ENCODE data around the gene MPPE1.
A peak's percentile ranks its signal among the peaks of the same experiment; 100 is the strongest.

Gene MPPE1

GRCh38 chr18:11908182-11909060 is at the start of gene MPPE1:
MPPE1 (minus strand) TSS chr18:11908317; CDS start chr18:11897264, 11,053 bp downstream.
- Histone ChIP-seq H3K27me3 (ENCODE audit: control insufficient read depth in 1 of 2, insufficient read depth in 2 of 2, low read length in 2 of 2) (no peaks in the 10 kb centered on the region), H3K4me3 (ENCODE audit: low read length in 2 of 2) (peak within 1 kb of the TSS; percentile 91 to 97), H3K4me1 (ENCODE audit: control insufficient read depth, insufficient read depth, low read length) (peaks cover 9% of the 10 kb centered on the region), H3K9ac (ENCODE audit: low read length in 2 of 2) (peak within 1 kb of the TSS; percentile 97 to 99), H3K27ac (ENCODE audit: low read length) (peak within 1 kb of the TSS; percentile 98), H3K9me3 (ENCODE audit: control insufficient read depth in 2 of 2, low read length in 2 of 2) (no peaks in the 10 kb centered on the region), H3K36me3 (ENCODE audit: control insufficient read depth in 2 of 2, insufficient read depth in 2 of 2, low read length in 2 of 2) (peaks cover 0 to 2% of the 10 kb centered on the region in 2 donors)

DNA sequence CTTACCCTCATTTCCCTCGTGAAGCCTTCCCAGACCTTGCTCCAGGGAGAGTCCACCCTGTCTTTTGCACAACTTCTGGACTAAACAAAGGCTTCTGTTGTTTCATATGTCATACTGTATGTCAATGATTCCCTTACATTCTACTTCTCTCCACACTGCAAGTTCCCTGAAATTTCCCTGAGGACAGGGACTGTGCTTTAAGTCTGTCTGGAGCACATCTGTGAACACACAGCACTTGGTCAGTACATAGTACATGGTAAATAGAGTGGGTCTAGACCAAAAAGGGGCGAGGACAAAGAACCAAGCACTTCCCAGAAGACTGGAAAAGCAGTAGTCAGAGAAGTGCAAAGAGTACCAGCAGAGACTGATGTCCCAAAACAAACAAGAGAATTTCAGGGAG is 49.5 kb upstream of the MPPE1 start:
- H3K27me3 ChIP-seq (ENCODE audit: control insufficient read depth in 1 of 2, insufficient read depth in 2 of 2, low read length in 2 of 2): no peaks in the 10 kb centered on the region
- H3K9ac ChIP-seq (ENCODE audit: low read length in 2 of 2): no peak overlapping the region
- no peaks in the 10 kb centered on the region for H3K9me3 ChIP-seq (ENCODE audit: control insufficient read depth in 2 of 2, low read length in 2 of 2)
- no peaks in the 10 kb centered on the region for H3K36me3 ChIP-seq (ENCODE audit: control insufficient read depth in 2 of 2, insufficient read depth in 2 of 2, low read length in 2 of 2)
- no peak overlapping the region for H3K27ac ChIP-seq (ENCODE audit: low read length)
- H3K4me1 ChIP-seq (ENCODE audit: control insufficient read depth, insufficient read depth, low read length): no peaks in the 10 kb centered on the region
- no peak overlapping the region for H3K4me3 ChIP-seq (ENCODE audit: low read length in 2 of 2)

DNA sequence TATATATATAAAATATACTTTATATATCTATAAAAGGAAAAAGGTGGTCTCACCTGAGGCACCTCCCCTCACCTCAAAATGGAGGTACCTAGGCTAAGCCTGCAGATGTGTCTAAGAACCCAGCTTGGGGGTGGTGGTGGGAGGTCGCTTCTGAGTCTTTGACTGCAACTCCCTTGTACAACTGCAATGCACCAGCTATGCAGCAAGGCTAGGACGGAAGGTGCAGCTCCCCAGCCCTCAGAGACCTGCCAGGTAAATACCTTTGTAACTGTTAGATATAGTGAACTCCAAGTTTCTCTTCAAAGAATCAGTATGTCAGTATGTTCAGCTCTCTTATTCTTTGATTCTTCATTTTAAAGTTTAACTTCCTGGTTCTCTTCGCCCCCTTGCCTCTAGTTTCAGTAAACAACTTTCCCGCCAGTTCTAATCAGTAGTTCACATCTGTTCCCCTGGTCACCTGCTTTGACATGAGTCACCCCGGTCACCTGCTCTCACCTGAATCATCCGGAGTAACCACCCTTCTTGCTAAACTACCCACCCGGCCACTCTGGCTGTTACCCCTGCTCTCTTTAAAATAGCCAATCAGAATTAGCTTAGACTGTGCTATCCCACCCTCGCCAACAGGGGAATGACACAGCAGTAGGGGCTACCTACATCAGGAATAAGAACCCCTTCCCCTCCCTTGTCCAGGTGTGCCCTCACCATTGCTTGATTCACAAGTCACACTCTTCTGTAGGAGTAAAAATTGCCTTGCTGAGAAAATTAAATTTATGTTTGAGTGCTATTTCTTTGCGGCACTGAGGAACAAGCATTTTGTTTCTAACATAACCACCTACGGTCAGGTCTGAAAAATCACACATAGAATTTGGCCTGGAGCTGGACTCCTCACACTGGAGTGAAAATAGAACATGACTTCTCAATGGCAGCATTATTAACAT is 48.5 kb upstream of the MPPE1 start:
- H3K4me3 ChIP-seq (ENCODE audit: low read length in 2 of 2): no peak overlapping the region
- H3K27me3 ChIP-seq (ENCODE audit: control insufficient read depth in 1 of 2, insufficient read depth in 2 of 2, low read length in 2 of 2): no peaks in the 10 kb centered on the region
- H3K9me3 ChIP-seq (ENCODE audit: control insufficient read depth in 2 of 2, low read length in 2 of 2): no peaks in the 10 kb centered on the region
- no peak overlapping the region for H3K9ac ChIP-seq (ENCODE audit: low read length in 2 of 2)
- H3K36me3 ChIP-seq (ENCODE audit: control insufficient read depth in 2 of 2, insufficient read depth in 2 of 2, low read length in 2 of 2): no peaks in the 10 kb centered on the region
- H3K4me1 ChIP-seq (ENCODE audit: control insufficient read depth, insufficient read depth, low read length): no peaks in the 10 kb centered on the region
- no peak overlapping the region for H3K27ac ChIP-seq (ENCODE audit: low read length)

- no peaks in the 10 kb centered on the region for H3K36me3 ChIP-seq (ENCODE audit: control insufficient read depth in 2 of 2, insufficient read depth in 2 of 2, low read length in 2 of 2)
- H3K27ac ChIP-seq (ENCODE audit: low read length): no peak overlapping the region
- no peaks in the 10 kb centered on the region for H3K9me3 ChIP-seq (ENCODE audit: control insufficient read depth in 2 of 2, low read length in 2 of 2)
- H3K9ac ChIP-seq (ENCODE audit: low read length in 2 of 2): no peak overlapping the region
- no peaks in the 10 kb centered on the region for H3K27me3 ChIP-seq (ENCODE audit: control insufficient read depth in 1 of 2, insufficient read depth in 2 of 2, low read length in 2 of 2)
- H3K4me3 ChIP-seq (ENCODE audit: low read length in 2 of 2): no peak overlapping the region
- no peaks in the 10 kb centered on the region for H3K4me1 ChIP-seq (ENCODE audit: control insufficient read depth, insufficient read depth, low read length)
These were observed 47.3 kb upstream of the MPPE1 start for GRCh38 chr18:11955239-11956029.

GRCh38 chr18:11953113-11953512 is 45.0 kb upstream of the MPPE1 start:
- no peaks in the 10 kb centered on the region for H3K36me3 ChIP-seq (ENCODE audit: control insufficient read depth in 2 of 2, insufficient read depth in 2 of 2, low read length in 2 of 2)
- H3K9ac ChIP-seq (ENCODE audit: low read length in 2 of 2): no peak overlapping the region
- peaks cover 4% of the 10 kb centered on the region for H3K4me1 ChIP-seq (ENCODE audit: control insufficient read depth, insufficient read depth, low read length)
- no peak overlapping the region for H3K27ac ChIP-seq (ENCODE audit: low read length)
- no peaks in the 10 kb centered on the region for H3K9me3 ChIP-seq (ENCODE audit: control insufficient read depth in 2 of 2, low read length in 2 of 2)
- H3K27me3 ChIP-seq (ENCODE audit: control insufficient read depth in 1 of 2, insufficient read depth in 2 of 2, low read length in 2 of 2): no peaks in the 10 kb centered on the region
- no peak overlapping the region for H3K4me3 ChIP-seq (ENCODE audit: low read length in 2 of 2)

- H3K4me1 ChIP-seq (ENCODE audit: control insufficient read depth, insufficient read depth, low read length): peaks cover 19% of the 10 kb centered on the region
- H3K27me3 ChIP-seq (ENCODE audit: control insufficient read depth in 1 of 2, insufficient read depth in 2 of 2, low read length in 2 of 2): no peaks in the 10 kb centered on the region
- no peaks in the 10 kb centered on the region for H3K36me3 ChIP-seq (ENCODE audit: control insufficient read depth in 2 of 2, insufficient read depth in 2 of 2, low read length in 2 of 2)
- no peaks in the 10 kb centered on the region for H3K9me3 ChIP-seq (ENCODE audit: control insufficient read depth in 2 of 2, low read length in 2 of 2)
- no peak overlapping the region for H3K27ac ChIP-seq (ENCODE audit: low read length)
- no peak overlapping the region for H3K4me3 ChIP-seq (ENCODE audit: low read length in 2 of 2)
- H3K9ac ChIP-seq (ENCODE audit: low read length in 2 of 2): no peak overlapping the region
These were observed 43.3 kb upstream of the MPPE1 start for GRCh38 chr18:11951390-11951851.

GRCh38 chr18:11950824-11951223 is 42.7 kb upstream of the MPPE1 start:
- Histone ChIP-seq H3K9ac (ENCODE audit: low read length in 2 of 2) (no peak overlapping the region), H3K4me3 (ENCODE audit: low read length in 2 of 2) (no peak overlapping the region), H3K4me1 (ENCODE audit: control insufficient read depth, insufficient read depth, low read length) (peaks cover 19% of the 10 kb centered on the region), H3K9me3 (ENCODE audit: control insufficient read depth in 2 of 2, low read length in 2 of 2) (no peaks in the 10 kb centered on the region), H3K27me3 (ENCODE audit: control insufficient read depth in 1 of 2, insufficient read depth in 2 of 2, low read length in 2 of 2) (no peaks in the 10 kb centered on the region), H3K27ac (ENCODE audit: low read length) (no peak overlapping the region), H3K36me3 (ENCODE audit: control insufficient read depth in 2 of 2, insufficient read depth in 2 of 2, low read length in 2 of 2) (no peaks in the 10 kb centered on the region)

DNA sequence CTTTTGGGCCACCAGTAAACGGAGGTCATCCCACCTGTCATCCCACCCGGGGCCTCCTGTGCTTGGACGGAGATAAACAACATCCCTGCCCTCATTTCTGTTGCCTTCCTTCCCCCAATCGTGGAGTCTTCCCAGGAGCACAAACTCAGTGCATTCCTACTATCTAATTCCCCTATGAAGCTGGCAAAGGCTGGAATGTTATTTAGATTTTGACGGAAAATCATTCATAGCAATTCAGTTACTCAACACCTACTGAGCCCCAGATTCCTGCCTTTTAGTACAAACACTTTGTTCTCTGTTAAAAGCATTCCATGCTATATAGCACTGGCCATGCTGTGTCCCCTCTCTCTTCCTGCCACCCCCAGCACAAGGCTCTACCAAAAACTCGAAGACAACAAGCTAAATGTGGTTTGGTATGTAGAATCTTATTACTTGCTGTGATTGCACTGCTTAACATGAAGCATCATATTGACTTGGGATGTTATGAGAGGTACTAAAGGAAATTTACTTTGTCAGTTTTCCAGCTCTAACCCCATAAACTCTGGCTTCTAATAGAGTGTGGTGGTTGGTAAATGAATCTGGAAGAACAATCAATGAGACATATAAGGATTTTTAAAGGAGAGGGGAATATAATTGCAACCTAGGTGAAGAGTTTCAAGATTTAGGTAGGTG is 40.9 kb upstream of the MPPE1 start:
- H3K27ac ChIP-seq (ENCODE audit: low read length): peak overlapping the region; percentile 62
- H3K9me3 ChIP-seq (ENCODE audit: control insufficient read depth in 2 of 2, low read length in 2 of 2): no peaks in the 10 kb centered on the region
- peaks cover 19% of the 10 kb centered on the region for H3K4me1 ChIP-seq (ENCODE audit: control insufficient read depth, insufficient read depth, low read length)
- no peaks in the 10 kb centered on the region for H3K27me3 ChIP-seq (ENCODE audit: control insufficient read depth in 1 of 2, insufficient read depth in 2 of 2, low read length in 2 of 2)
- peak overlapping the region in 1 of 2 donors; percentile 47 for H3K9ac ChIP-seq (ENCODE audit: low read length in 2 of 2)
- no peaks in the 10 kb centered on the region for H3K36me3 ChIP-seq (ENCODE audit: control insufficient read depth in 2 of 2, insufficient read depth in 2 of 2, low read length in 2 of 2)
- no peak overlapping the region for H3K4me3 ChIP-seq (ENCODE audit: low read length in 2 of 2)

DNA sequence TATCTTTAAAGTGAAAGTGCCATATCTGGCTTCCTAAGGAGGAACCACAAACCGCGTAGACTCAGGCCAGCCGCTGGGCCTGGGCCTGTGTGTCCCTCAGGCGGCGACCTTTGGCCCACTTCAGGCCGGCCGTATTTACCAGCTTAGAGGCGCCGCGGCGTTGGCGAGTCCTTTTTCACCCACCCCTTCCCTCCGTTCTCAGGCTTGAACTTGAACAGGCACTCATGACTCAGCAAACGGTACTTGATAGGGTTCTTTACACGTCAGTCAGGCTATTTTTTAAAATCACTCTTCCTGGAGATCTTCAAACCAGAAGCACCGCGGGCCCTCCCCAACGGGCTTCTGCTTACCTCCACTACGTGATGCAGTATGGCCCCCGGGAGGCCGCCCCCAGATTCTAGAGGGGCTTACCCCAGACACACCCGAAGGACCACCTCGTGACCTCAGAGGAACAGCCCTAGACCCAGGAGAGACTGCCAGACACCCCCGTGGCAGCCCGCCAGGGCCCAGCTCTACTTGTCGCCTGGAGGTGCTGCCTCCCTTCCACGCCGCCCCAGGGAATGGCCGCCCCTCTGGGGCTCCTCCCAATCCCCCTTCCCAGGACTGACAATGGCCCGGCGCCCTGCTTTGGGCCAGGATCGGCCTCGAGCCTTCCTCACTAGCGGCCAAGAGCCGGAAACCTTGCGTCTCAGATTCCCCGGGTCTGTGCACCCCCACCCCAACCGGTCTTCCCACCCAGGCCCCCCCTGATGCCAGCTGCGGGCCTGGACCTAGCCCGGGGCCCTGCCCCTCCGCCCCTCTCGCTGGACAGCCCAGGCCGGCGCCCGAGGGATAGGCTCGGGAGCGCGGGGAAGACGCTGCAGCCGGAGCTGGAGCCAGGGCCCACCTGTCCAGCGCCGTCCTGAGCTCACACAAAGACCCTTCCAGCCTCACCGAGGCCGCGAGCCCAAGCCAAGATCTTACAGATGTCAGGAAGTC is 39.4 kb upstream of the MPPE1 start:
- Histone ChIP-seq H3K9me3 (ENCODE audit: control insufficient read depth in 2 of 2, low read length in 2 of 2) (no peaks in the 10 kb centered on the region), H3K27ac (ENCODE audit: low read length) (peak overlapping the region; percentile 96), H3K27me3 (ENCODE audit: control insufficient read depth in 1 of 2, insufficient read depth in 2 of 2, low read length in 2 of 2) (no peaks in the 10 kb centered on the region), H3K9ac (ENCODE audit: low read length in 2 of 2) (peak overlapping the region; percentile 89 to 92), H3K36me3 (ENCODE audit: control insufficient read depth in 2 of 2, insufficient read depth in 2 of 2, low read length in 2 of 2) (no peaks in the 10 kb centered on the region), H3K4me1 (ENCODE audit: control insufficient read depth, insufficient read depth, low read length) (peaks cover 19% of the 10 kb centered on the region), H3K4me3 (ENCODE audit: low read length in 2 of 2) (peak overlapping the region; percentile 73 to 77)

All from stomach smooth muscle (tissue), 2 donors.